CD1c-positive myeloid dendritic cell (primary cell): ENCODE measurements around the gene SEC63.
"Not testable (repeated sequence)": the region's sequence is repeated elsewhere in the genome, so short reads cannot be mapped to it uniquely, and the experiment has no call there.

Experiments
- DNase-seq: peaks from one replicate; pipeline ENCODE4 v3.0.0-alpha.2; 2016; ENCODE audit errors: extremely low spot score

The SEC63 gene

GRCh38 chr6:107931894-107932293 lies 26.1 kb downstream of the SEC63 start:
- no peak for DNase-seq

- DNase-seq, result no peak
These were observed 29.0 kb downstream of the SEC63 start for GRCh38 chr6:107928984-107929383.

GRCh38 chr6:107926697-107927544 lies 31.1 kb downstream of the SEC63 start:
- not testable (repeated sequence) for DNase-seq

- no peak for DNase-seq
These were observed 40.3 kb downstream of the SEC63 start for GRCh38 chr6:107917451-107918375.

GRCh38 chr6:107916961-107917360 lies 41.0 kb downstream of the SEC63 start:
- not testable (repeated sequence) for DNase-seq

- DNase-seq, result no peak
These were observed 46.3 kb downstream of the SEC63 start for GRCh38 chr6:107911692-107912091.

- DNase-seq, result peak; percentile 53
These were observed 63.1 kb downstream of the SEC63 start for GRCh38 chr6:107894809-107895396.

GRCh38 chr6:107890431-107890830 lies 67.6 kb downstream of the SEC63 start:
- not testable (repeated sequence) for DNase-seq

GRCh38 chr6:107885950-107886349 lies 72.1 kb downstream of the SEC63 start:
- DNase-seq, result not testable (repeated sequence)

- no peak for DNase-seq
These were observed 78.1 kb downstream of the SEC63 start for GRCh38 chr6:107879941-107880340.

- peak; percentile 47 for DNase-seq
These were observed 80.0 kb downstream of the SEC63 start for GRCh38 chr6:107877968-107878367.

- DNase-seq, result no peak
These were observed 86.0 kb downstream of the SEC63 start for GRCh38 chr6:107871976-107872375.

GRCh38 chr6:107871512-107871911 lies 86.5 kb downstream of the SEC63 start:
- not testable (repeated sequence) for DNase-seq

GRCh38 chr6:107871016-107871415 lies 87.0 kb downstream of the SEC63 start:
- DNase-seq, result no peak

- DNase-seq, result no peak
These were observed 87.6 kb downstream of the SEC63 start for GRCh38 chr6:107870381-107870780.

GRCh38 chr6:107869871-107870270 lies 88.1 kb downstream of the SEC63 start:
- DNase-seq, result no peak

- no peak for DNase-seq
These were observed 89.0 kb downstream of the SEC63 start for GRCh38 chr6:107868867-107869611.

- no peak for DNase-seq
These were observed 90.7 kb downstream of the SEC63 start for GRCh38 chr6:107867302-107867615.

GRCh38 chr6:107866606-107867301 lies 91.3 kb downstream of the SEC63 start:
- peak; percentile 34 for DNase-seq

GRCh38 chr6:107864226-107865127 lies 93.5 kb downstream of the SEC63 start:
- DNase-seq, result no peak
